ENCODE results near the gene TMEM198. TPM values are rescaled to one million over a fixed set of nuclear protein-coding genes. Genes with fewer than 3 reads are reported as not detected.
A peak's percentile ranks its signal among the peaks of the same experiment; 100 is the strongest.

The TMEM198 gene
- total RNA-seq, 4 donors from 2014 or later, result 0.56 to 1.9 (median 1.4) TPM

GRCh38 chr2:219557791-219558785, 14.3 kb downstream of the TMEM198 start:
- 90% methylated on average over 3 of the region's 25 CpGs for WGBS

DNA sequence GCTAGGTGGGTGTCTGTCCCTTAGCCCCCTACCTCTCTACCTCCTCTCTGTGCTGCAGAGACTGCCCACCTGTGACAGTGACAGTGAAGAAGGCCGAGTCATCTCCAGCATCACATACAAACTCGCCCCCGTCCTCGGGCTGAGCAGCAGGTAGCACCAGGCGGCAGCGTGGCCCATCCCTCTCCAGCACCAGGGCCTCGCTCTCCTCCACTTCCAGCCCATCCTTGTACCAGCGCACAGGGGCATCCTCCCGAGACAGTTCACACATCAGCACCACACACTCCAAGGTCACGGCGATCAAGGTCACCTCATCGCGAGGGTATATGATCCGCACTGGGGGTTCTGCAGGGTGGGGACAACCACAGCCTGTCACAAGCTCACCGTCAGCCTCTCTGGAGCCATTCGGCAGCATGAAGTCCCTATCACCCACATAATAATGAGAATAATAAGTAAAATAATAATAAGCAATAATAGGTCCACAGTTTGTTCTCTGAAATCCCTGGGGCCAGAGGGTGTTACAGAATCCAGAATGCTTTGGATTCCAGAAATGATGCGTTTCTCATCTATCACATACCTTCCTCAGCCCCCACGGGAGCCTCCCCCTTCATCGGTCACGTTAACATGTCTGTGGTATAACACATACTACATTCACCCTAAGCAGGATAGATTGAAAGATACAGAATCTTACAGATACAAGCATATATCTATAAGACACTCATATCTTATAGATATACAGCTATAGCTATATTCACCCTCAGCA, 15.5 kb downstream of the TMEM198 start:
- Histone ChIP-seq H3K4me1 (no peaks in the 10 kb centered on the region), H3K27me3 (no peaks in the 10 kb centered on the region), H3K4me3 (no peak overlapping the region), H3K36me3 (peaks cover 9% of the 10 kb centered on the region), H3K9me3 (no peaks in the 10 kb centered on the region), H3K27ac (no peak overlapping the region)
- WGBS, result 80% methylated on average over 11 of the region's 20 CpGs
- TF ChIP-seq POLR2A (IDR thresholded peaks at IDR 0.05), result no peak
- TF ChIP-seq POLR2AphosphoS5 (IDR thresholded peaks at IDR 0.05), result no peak
- TF ChIP-seq, protein P1, sequence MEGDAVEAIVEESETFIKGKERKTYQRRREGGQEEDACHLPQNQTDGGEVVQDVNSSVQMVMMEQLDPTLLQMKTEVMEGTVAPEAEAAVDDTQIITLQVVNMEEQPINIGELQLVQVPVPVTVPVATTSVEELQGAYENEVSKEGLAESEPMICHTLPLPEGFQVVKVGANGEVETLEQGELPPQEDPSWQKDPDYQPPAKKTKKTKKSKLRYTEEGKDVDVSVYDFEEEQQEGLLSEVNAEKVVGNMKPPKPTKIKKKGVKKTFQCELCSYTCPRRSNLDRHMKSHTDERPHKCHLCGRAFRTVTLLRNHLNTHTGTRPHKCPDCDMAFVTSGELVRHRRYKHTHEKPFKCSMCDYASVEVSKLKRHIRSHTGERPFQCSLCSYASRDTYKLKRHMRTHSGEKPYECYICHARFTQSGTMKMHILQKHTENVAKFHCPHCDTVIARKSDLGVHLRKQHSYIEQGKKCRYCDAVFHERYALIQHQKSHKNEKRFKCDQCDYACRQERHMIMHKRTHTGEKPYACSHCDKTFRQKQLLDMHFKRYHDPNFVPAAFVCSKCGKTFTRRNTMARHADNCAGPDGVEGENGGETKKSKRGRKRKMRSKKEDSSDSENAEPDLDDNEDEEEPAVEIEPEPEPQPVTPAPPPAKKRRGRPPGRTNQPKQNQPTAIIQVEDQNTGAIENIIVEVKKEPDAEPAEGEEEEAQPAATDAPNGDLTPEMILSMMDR (IDR thresholded peaks at IDR 0.05), result no peak
- TF ChIP-seq EP300 (IDR thresholded peaks at IDR 0.05), result no peak
- peak in 1 of 2 donors; percentile 46 for DNase-seq (ENCODE audit: low spot score in 2 of 2)

More at GRCh38 chr2:219557791-219558785, 14.3 kb downstream of the TMEM198 start:
- peaks cover 10% of the 10 kb centered on the region for H3K27me3 ChIP-seq
- no peak overlapping the region for H3K27ac ChIP-seq
- DNase-seq (ENCODE audit: low spot score in 2 of 2), result peak in 1 of 2 donors; percentile 56
- H3K9me3 ChIP-seq, result no peaks in the 10 kb centered on the region
- TF ChIP-seq POLR2AphosphoS5 (IDR thresholded peaks at IDR 0.05) (no peak), EP300 (IDR thresholded peaks at IDR 0.05) (no peak), POLR2A (IDR thresholded peaks at IDR 0.05) (no peak)
- TF ChIP-seq, protein P1 (IDR thresholded peaks at IDR 0.05), result no peak
- peaks cover 9% of the 10 kb centered on the region for H3K36me3 ChIP-seq
- no peak overlapping the region for H3K4me3 ChIP-seq
- H3K4me1 ChIP-seq, result peaks cover 2% of the 10 kb centered on the region

DNA sequence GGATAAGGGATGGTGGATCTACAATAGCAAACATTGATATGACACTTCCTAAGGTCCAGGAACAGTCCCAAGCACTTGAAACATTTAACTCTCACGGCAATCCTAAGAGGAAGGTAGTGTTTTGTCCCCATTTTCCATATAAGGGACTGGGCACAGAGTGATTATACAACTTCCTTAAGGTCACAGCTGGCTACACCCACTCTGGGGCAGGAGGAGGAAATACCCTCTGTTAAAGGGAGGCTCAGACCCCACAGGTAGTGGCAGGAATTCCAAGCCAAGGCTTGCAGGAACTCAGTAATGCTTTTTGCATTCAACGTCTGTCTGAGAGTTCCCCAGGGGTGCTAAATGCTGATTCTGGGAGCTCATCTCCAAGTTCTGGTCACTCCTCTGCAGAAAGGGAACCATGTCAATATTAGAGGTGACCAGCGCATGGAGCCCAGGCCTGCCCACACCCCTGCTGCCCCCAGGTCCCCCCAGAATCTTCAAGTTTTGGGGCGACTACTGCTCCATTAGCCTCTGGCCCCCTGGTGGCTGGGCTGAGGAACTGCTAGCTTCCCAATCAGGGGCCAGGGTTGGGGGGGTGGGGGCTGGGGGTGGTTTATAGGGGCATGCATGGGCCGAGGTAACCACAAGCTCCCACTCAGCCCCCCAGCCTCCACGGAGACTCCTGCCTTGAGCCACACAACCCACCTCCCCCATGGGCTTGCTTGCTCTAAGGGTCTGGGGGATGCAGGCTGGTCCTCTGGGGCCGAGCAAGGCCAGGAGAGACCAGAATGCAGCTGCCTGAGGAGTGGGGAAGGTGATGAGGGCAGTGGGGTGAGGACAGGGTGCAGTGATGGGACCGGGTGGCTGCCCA, 16.4 kb downstream of the TMEM198 start:
- H3K9me3 ChIP-seq, result no peaks in the 10 kb centered on the region
- peak in 1 of 2 donors; percentile 45 for DNase-seq (ENCODE audit: low spot score in 2 of 2)
- H3K27ac ChIP-seq, result no peak overlapping the region
- 41% methylated on average over 7 of the region's 8 CpGs for WGBS
- no peaks in the 10 kb centered on the region for H3K27me3 ChIP-seq
- TF ChIP-seq EP300 (IDR thresholded peaks at IDR 0.05), result no peak
- TF ChIP-seq, protein P1 (IDR thresholded peaks at IDR 0.05), result peak in 1 of 2 donors; percentile 89
- H3K36me3 ChIP-seq, result peaks cover 16% of the 10 kb centered on the region
- no peaks in the 10 kb centered on the region for H3K4me1 ChIP-seq
- no peak overlapping the region for H3K4me3 ChIP-seq

DNA sequence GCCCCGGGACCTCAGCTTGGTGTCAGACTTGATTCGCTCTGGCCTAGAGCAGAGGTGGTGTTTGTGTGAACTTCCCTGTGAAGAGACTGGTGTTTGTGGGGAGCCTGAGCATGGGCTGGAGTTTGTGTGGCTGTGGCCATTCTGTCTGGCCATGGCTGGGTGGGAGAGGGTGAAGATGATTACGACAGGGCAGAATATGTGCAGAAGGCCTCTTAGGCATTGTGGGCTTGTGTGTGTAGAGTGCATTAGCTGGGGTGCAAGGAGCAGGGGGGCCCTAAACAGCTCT, 17.0 kb downstream of the TMEM198 start:
- no peaks in the 10 kb centered on the region for H3K4me1 ChIP-seq
- no peak for DNase-seq (ENCODE audit: low spot score in 2 of 2)
- H3K27ac ChIP-seq, result no peak overlapping the region
- TF ChIP-seq EP300 (IDR thresholded peaks at IDR 0.05) (no peak), POLR2AphosphoS5 (IDR thresholded peaks at IDR 0.05) (no peak), POLR2A (IDR thresholded peaks at IDR 0.05) (no peak)
- TF ChIP-seq, protein P1 (IDR thresholded peaks at IDR 0.05), result no peak
- no peaks in the 10 kb centered on the region for H3K27me3 ChIP-seq
- peaks cover 19% of the 10 kb centered on the region for H3K36me3 ChIP-seq
- no peak overlapping the region for H3K4me3 ChIP-seq
- H3K9me3 ChIP-seq, result no peaks in the 10 kb centered on the region
- WGBS, result 86% methylated on average over 3 of the region's 3 CpGs
